NT2/D1 (cell line): ENCODE data around the gene PRF1.

Experiments used
- SUZ12 ChIP-seq: IDR thresholded peaks from 2 replicates; pipeline ENCODE4 v1.6.1; 2011; ENCODE audit not compliant: insufficient read length, insufficient read depth; ENCODE audit errors: extremely low read depth
- YY1 ChIP-seq: IDR thresholded peaks from 2 replicates; pipeline ENCODE4 v1.6.1; 2011; ENCODE audit not compliant: insufficient read length, insufficient read depth
- ZNF274 ChIP-seq: IDR thresholded peaks from 2 replicates; pipeline ENCODE4 v1.6.1; 2011; ENCODE audit warnings: mild to moderate bottlenecking, low read depth, low read length

GRCh38 chr10:70565556-70566514 lies 36.7 kb downstream of the PRF1 start:
- TF ChIP-seq ZNF274 (no peak), SUZ12 (no peak), YY1 (no peak)
